Mucosa of stomach (tissue), 1 donor: ENCODE measurements around the gene METTL26.
A peak's percentile ranks its signal among the peaks of the same experiment; 100 is the strongest.

Experiments
- H3K27me3 ChIP-seq: one replicate; pipeline ENCODE4 v1.7.0; 2013; ENCODE audit warnings: mild to moderate bottlenecking, low read length; ENCODE audit not compliant: control insufficient read depth, insufficient read depth
- H3K36me3 ChIP-seq: one replicate; pipeline ENCODE4 v1.7.0; 2013; ENCODE audit warnings: low read length; ENCODE audit not compliant: control insufficient read depth, insufficient read depth
- H3K4me1 ChIP-seq: one replicate; pipeline ENCODE4 v1.7.0; 2013; ENCODE audit warnings: mild to moderate bottlenecking, low read length; ENCODE audit not compliant: control insufficient read depth, insufficient read depth
- H3K4me3 ChIP-seq: one replicate; pipeline ENCODE4 v1.7.0; 2013; ENCODE audit warnings: low read length
- H3K9ac ChIP-seq: one replicate; pipeline ENCODE4 v1.7.0; 2013; ENCODE audit warnings: mild to moderate bottlenecking, low read length, moderate library complexity
- H3K9me3 ChIP-seq: one replicate; pipeline ENCODE4 v1.7.0; 2013; ENCODE audit warnings: mild to moderate bottlenecking, low read length, moderate library complexity; ENCODE audit not compliant: control insufficient read depth
- donor health status: Pancreatic carcinoma.

METTL26 gene

DNA sequence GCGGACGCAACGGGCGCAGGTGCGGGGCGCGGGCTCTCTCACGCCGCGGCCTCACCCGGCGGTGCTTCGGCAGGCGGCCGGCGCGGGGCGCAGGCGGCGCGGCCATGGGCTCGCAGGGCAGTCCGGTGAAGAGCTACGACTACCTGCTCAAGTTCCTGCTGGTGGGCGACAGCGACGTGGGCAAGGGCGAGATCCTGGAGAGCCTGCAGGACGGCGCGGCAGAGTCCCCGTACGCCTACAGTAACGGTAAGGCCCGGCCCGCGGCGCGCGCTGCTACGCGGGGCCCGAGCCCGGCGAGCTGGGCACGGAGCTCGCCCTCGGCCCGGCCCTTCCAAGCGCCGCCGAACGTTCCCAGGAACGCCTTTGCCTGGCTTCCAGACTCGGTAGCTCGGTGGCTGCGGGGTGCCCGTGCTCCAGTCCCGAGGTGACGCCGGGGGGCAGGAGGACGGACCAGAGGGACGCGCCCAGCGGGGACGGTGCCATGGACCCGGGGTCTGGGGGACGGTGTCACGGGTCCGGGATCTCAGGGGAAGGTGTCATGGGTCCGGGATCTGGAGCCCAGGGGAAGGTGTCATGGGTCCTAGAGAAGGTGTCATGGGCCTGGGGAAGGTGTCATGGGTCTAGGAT lies 45.8 kb downstream of the METTL26 start:
- Histone ChIP-seq H3K27me3 (peaks cover 10% of the 10 kb centered on the region), H3K9me3 (no peaks in the 10 kb centered on the region), H3K4me1 (peaks cover 56% of the 10 kb centered on the region), H3K4me3 (peak overlapping the region; percentile 91), H3K36me3 (no peaks in the 10 kb centered on the region), H3K9ac (peak overlapping the region; percentile 89)

- H3K36me3 ChIP-seq = no peaks in the 10 kb centered on the region
- peak within 1 kb of the TSS; percentile 89 for H3K9ac ChIP-seq
- H3K4me3 ChIP-seq = peak within 1 kb of the TSS; percentile 91
- H3K4me1 ChIP-seq = peaks cover 51% of the 10 kb centered on the region
- H3K9me3 ChIP-seq = no peaks in the 10 kb centered on the region
- H3K27me3 ChIP-seq = peaks cover 11% of the 10 kb centered on the region
These were observed 46.4 kb downstream of the METTL26 start, which contains the start of gene RAB40C for GRCh38 chr16:589658-590187. RAB40C (plus strand) TSS chr16:590066; CDS start chr16:590292, 226 bp downstream.

GRCh38 chr16:588889-589657 lies 47.0 kb downstream of the METTL26 start:
- H3K9me3 ChIP-seq = no peaks in the 10 kb centered on the region
- peak overlapping the region; percentile 80 for H3K9ac ChIP-seq
- H3K36me3 ChIP-seq = no peaks in the 10 kb centered on the region
- H3K27me3 ChIP-seq = peaks cover 11% of the 10 kb centered on the region
- H3K4me3 ChIP-seq = peak overlapping the region; percentile 58
- H3K4me1 ChIP-seq = peaks cover 45% of the 10 kb centered on the region

DNA sequence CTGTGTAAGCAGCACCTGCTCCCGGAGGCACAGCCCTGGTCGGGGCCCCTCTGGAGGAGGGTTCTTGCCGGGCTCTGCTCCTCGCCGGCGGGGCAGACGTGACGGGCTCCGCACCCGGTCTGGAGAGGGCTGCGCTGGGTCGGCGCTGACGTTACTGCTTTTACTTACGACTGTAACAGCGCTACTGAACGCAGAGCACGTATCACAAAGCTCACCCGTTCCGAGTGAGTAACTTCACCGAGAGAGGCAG lies 47.5 kb downstream of the METTL26 start:
- Histone ChIP-seq H3K4me3 (peak overlapping the region; percentile 58), H3K27me3 (peaks cover 11% of the 10 kb centered on the region), H3K4me1 (peaks cover 40% of the 10 kb centered on the region), H3K36me3 (no peaks in the 10 kb centered on the region), H3K9me3 (no peaks in the 10 kb centered on the region), H3K9ac (peak overlapping the region; percentile 80)

GRCh38 chr16:586645-587590 lies 49.2 kb downstream of the METTL26 start:
- no peak overlapping the region for H3K4me3 ChIP-seq
- peaks cover 24% of the 10 kb centered on the region for H3K4me1 ChIP-seq
- H3K9me3 ChIP-seq = no peaks in the 10 kb centered on the region
- peaks cover 11% of the 10 kb centered on the region for H3K27me3 ChIP-seq
- no peak overlapping the region for H3K9ac ChIP-seq
- no peaks in the 10 kb centered on the region for H3K36me3 ChIP-seq

DNA sequence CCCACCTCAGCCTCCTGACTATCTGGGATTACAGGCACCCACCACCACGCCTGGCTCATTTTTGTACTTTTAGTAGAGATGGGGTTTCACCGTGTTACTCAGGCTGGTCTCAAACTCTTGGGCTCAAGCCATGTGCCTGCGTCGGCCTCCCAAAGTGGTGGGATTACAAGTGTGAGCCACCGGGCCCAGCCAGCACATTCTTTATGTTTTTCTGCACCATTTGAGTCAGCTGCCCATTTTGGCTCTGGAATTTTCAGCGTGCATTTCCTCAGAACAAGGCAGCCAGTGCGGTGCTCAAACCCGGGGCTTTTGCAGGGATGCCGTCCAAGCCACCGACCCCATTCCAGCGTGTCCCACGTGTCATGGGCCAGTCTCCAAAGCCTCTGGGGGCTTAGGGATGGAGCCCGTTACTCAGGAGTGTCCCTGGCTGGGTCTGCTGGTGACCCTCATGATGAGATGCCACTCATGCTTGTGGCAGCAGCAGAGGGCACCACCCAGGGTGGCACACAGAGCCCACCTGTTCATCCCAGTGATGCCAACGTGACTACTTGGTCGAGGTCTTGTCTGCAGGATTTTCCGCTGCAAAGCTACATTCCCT lies 50.0 kb downstream of the METTL26 start:
- no peak overlapping the region for H3K4me3 ChIP-seq
- H3K9ac ChIP-seq = no peak overlapping the region
- no peaks in the 10 kb centered on the region for H3K9me3 ChIP-seq
- H3K27me3 ChIP-seq = peaks cover 11% of the 10 kb centered on the region
- H3K4me1 ChIP-seq = peaks cover 21% of the 10 kb centered on the region
- H3K36me3 ChIP-seq = no peaks in the 10 kb centered on the region

- Histone ChIP-seq H3K9ac (no peak overlapping the region), H3K9me3 (no peaks in the 10 kb centered on the region), H3K27me3 (peaks cover 11% of the 10 kb centered on the region), H3K4me1 (peaks cover 21% of the 10 kb centered on the region), H3K36me3 (no peaks in the 10 kb centered on the region), H3K4me3 (no peak overlapping the region)
These were observed 50.8 kb downstream of the METTL26 start for GRCh38 chr16:585351-585750.
